Caco-2 (cell line): ENCODE results near the gene SPEG. TPM values are rescaled to one million over a fixed set of nuclear protein-coding genes. Genes with fewer than 3 reads are reported as not detected.

Experiments
- BruUV-seq: library from RNA; stranded (reverse); fragments of 400-500 nt; replicated peaks from 2 replicates; lab custom pipeline; 2021; lab: Mats Ljungman, UMichigan
- CTCF ChIA-PET: fragments of 300-600 bp; sonication (Branson Sonifier 250); formaldehyde crosslinking; loops from one replicate; lab custom pipeline; 2022; ENCODE audit warnings: antibody characterized with exemption; lab: Charles Lee
- POLR2A ChIA-PET: fragments of 300-600 bp; sonication (Branson Sonifier 250); formaldehyde crosslinking; loops from one replicate; lab custom pipeline; 2022; ENCODE audit warnings: antibody characterized with exemption; lab: Charles Lee
- DNase-seq, 2 experiments: peaks; one replicate each; pipeline versions ENCODE4 v3.0.0 to v3.0.0-alpha.2; 2020 to 2022
- H3K27me3 ChIP-seq: replicated peaks from 2 replicates; pipeline ENCODE4 v1.6.0; 2011; ENCODE audit warnings: low read length; ENCODE audit not compliant: control insufficient read depth, insufficient read depth
- H3K36me3 ChIP-seq: 2 replicates; pipeline ENCODE4 v1.5.1; 2011; ENCODE audit warnings: low read length; ENCODE audit not compliant: control insufficient read depth, insufficient read depth
- H3K4me1 ChIP-seq: fragments of 250-450 bp; sonication (Bioruptor Pico); 2 replicates; pipeline ENCODE4 v1.5.1; 2020; ENCODE audit warnings: mild to moderate bottlenecking
- H3K4me3 ChIP-seq: 2 replicates; pipeline ENCODE4 v1.5.1; 2011; ENCODE audit warnings: low read depth, mild to moderate bottlenecking, control low read depth, low read length
- H3K9me3 ChIP-seq: fragments of 250-450 bp; sonication (Bioruptor Pico); 2 replicates; pipeline ENCODE4 v1.5.1; 2020; ENCODE audit warnings: mild to moderate bottlenecking, moderate library complexity
- H3K27ac Mint-ChIP-seq: one replicate; pipeline ENCODE4 v1.8.0; 2022; ENCODE audit warnings: mixed read lengths; ENCODE audit not compliant: unreplicated experiment
- H3K27me3 Mint-ChIP-seq: one replicate; pipeline ENCODE4 v1.8.0; 2022; ENCODE audit warnings: mixed read lengths; ENCODE audit not compliant: insufficient read depth, unreplicated experiment
- H3K36me3 Mint-ChIP-seq: one replicate; pipeline ENCODE4 v1.8.0; 2022; ENCODE audit warnings: mild to moderate bottlenecking, mixed read lengths; ENCODE audit not compliant: insufficient read depth, unreplicated experiment
- H3K4me1 Mint-ChIP-seq: one replicate; pipeline ENCODE4 v1.8.0; 2022; ENCODE audit warnings: low read depth, mixed read lengths; ENCODE audit not compliant: unreplicated experiment
- H3K4me3 Mint-ChIP-seq: one replicate; pipeline ENCODE4 v1.8.0; 2022; ENCODE audit warnings: mild to moderate bottlenecking, moderate library complexity, mixed read lengths; ENCODE audit not compliant: unreplicated experiment
- H3K9me3 Mint-ChIP-seq: one replicate; pipeline ENCODE4 v1.8.0; 2022; ENCODE audit warnings: mixed read lengths; ENCODE audit not compliant: unreplicated experiment
- CTCF ChIP-seq, 2 experiments: fragments of 200-600 bp in 1 of 2; IDR thresholded peaks; 1 replicate in 1 of 2; 2 replicates in 1 of 2; pipeline versions ENCODE4 v1.5.1 to v1.8.0; 2011 to 2022; ENCODE audit warnings: antibody characterized with exemption in 1 of 2, control low read depth in 1 of 2, inconsistent platforms in 1 of 2, low read depth in 1 of 2, low read length in 1 of 2, mild to moderate bottlenecking in 1 of 2, moderate library complexity in 1 of 2; ENCODE audit not compliant: insufficient read depth in 1 of 2, severe bottlenecking in 1 of 2, unreplicated experiment in 1 of 2
- intact Hi-C: fragments of 100-400 bp; cut with micrococcal nuclease; formaldehyde crosslinking; loops from one replicate; pipeline ENCODE4 v1.10.0; 2022; ENCODE audit not compliant: unreplicated experiment
- total RNA-seq: library from RNA; stranded (reverse); gene quantifications from 2 replicates; pipeline ENCODE4 v1.2.3, GENCODE V29; 2022

Gene SPEG
- total RNA-seq, 1 experiment from 2014 or later: 18.6 TPM

- TF ChIP-seq CTCF (IDR thresholded peaks at IDR 0.05; ENCODE audit: insufficient read depth in 1 of 2, low read depth in 1 of 2, low read length in 1 of 2, severe bottlenecking in 1 of 2, unreplicated experiment in 1 of 2): no peak
Measured at GRCh38 chr2:219404954-219405353, 29.7 kb upstream of the SPEG start.

GRCh38 chr2:219405451-219405850 is 29.2 kb upstream of the SPEG start:
- Histone ChIP-seq H3K4me3 (no peak overlapping the region), H3K9me3 (no peaks in the 10 kb centered on the region), H3K36me3 (no peaks in the 10 kb centered on the region), H3K27me3 (no peaks in the 10 kb centered on the region), H3K4me1 (peaks cover 5% of the 10 kb centered on the region)
- intact Hi-C loops: no loop called here
- no peaks in the 10 kb centered on the region for H3K36me3 Mint-ChIP-seq
- no peak for TF ChIP-seq CTCF (IDR thresholded peaks at IDR 0.05; ENCODE audit: insufficient read depth in 1 of 2, low read depth in 1 of 2, low read length in 1 of 2, severe bottlenecking in 1 of 2, unreplicated experiment in 1 of 2)
- no peak overlapping the region for H3K4me3 Mint-ChIP-seq
- POLR2A ChIA-PET: interaction anchor here (0.6 kb wide), 1 partner anchor 36 kb away, joined by 3 read pairs; no protein-coding TSS in a partner anchor
- no peaks in the 10 kb centered on the region for H3K27me3 Mint-ChIP-seq
- peaks cover 21% of the 10 kb centered on the region for H3K4me1 Mint-ChIP-seq
- CTCF ChIA-PET: interaction anchor here (0.6 to 1.4 kb wide), 3 partner anchors 52 to 126 kb away, joined by 3 to 4 read pairs (median 4); no protein-coding TSS in a partner anchor
- H3K9me3 Mint-ChIP-seq: no peaks in the 10 kb centered on the region
- DNase-seq: no peak
- BruUV-seq: no TSS peak
- H3K27ac Mint-ChIP-seq: no peak overlapping the region

More at GRCh38 chr2:219404954-219405353, 29.7 kb upstream of the SPEG start:
- Mint-ChIP-seq H3K4me3 (no peak overlapping the region), H3K27ac (no peak overlapping the region), H3K4me1 (peaks cover 26% of the 10 kb centered on the region), H3K27me3 (no peaks in the 10 kb centered on the region), H3K36me3 (no peaks in the 10 kb centered on the region), H3K9me3 (no peaks in the 10 kb centered on the region)
- CTCF ChIA-PET: interaction anchor here (0.6 to 3.8 kb wide), 8 partner anchors 17 to 245 kb away, joined by 3 to 36 read pairs (median 4); partner anchors contain the start of gene DNPEP
- DNase-seq: no peak
- intact Hi-C loops: no loop called here
- Histone ChIP-seq H3K4me1 (peaks cover 10% of the 10 kb centered on the region), H3K4me3 (no peak overlapping the region), H3K36me3 (no peaks in the 10 kb centered on the region), H3K27me3 (no peaks in the 10 kb centered on the region), H3K9me3 (no peaks in the 10 kb centered on the region)
- POLR2A ChIA-PET: interaction anchor here (0.6 kb wide), 1 partner anchor 37 kb away, joined by 3 read pairs; no protein-coding TSS in a partner anchor
- BruUV-seq: no TSS peak

GRCh38 chr2:219405958-219406860 is 28.4 kb upstream of the SPEG start:
- Mint-ChIP-seq H3K4me3 (no peak overlapping the region), H3K9me3 (no peaks in the 10 kb centered on the region), H3K27ac (no peak overlapping the region), H3K4me1 (peaks cover 17% of the 10 kb centered on the region), H3K36me3 (no peaks in the 10 kb centered on the region), H3K27me3 (no peaks in the 10 kb centered on the region)
- DNase-seq: no peak
- no peak overlapping the region for H3K4me3 ChIP-seq
- ChIA-PET POLR2A (no interaction called here), CTCF (interaction anchor here (1.4 kb wide), 1 partner anchor 126 kb away, joined by 3 read pairs; no protein-coding TSS in a partner anchor)
- BruUV-seq: no TSS peak
- no peaks in the 10 kb centered on the region for H3K36me3 ChIP-seq
- intact Hi-C loops: no loop called here
- no peaks in the 10 kb centered on the region for H3K4me1 ChIP-seq
- H3K9me3 ChIP-seq: no peaks in the 10 kb centered on the region
- no peak for TF ChIP-seq CTCF (IDR thresholded peaks at IDR 0.05; ENCODE audit: insufficient read depth in 1 of 2, low read depth in 1 of 2, low read length in 1 of 2, severe bottlenecking in 1 of 2, unreplicated experiment in 1 of 2)
- H3K27me3 ChIP-seq: no peaks in the 10 kb centered on the region
